ENCODE data around the gene PHF19.

PHF19 gene

DNA sequence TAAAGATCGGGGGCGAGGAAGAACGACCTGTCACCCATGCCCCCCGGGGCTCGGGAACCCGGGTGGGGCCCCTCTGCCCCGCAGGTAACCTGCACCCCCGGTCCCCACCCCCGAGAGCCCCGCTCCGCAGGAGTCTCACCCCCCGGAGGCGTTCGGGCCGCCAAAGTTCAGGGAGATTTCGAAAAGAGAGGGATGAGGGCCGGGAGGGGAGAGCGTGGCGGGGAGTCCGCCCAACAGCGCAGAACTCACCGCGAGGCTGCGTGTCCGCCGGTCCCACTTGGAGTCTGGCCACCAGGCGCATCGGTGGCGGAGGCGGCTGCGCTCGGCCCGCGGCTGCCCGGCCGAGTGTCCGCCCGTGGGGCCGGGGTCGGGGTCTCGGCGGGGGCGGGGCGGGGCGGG is at the start of gene PHF19:
Gene PHF19 (minus strand): TSS at position 347 of the 399 bp plus-strand sequence. CDS start 2,447 bp downstream, outside the sequence.
- CTCF ChIA-PET = interaction anchor here (1.2 kb wide), 1 partner anchor 7 kb away, joined by 3 read pairs; no protein-coding TSS in a partner anchor

GRCh38 chr9:120926397-120926928 is 49.5 kb upstream of the PHF19 start, which contains the start of gene TRAF1:
TRAF1 (minus strand) TSS chr9:120926796; CDS start chr9:120926075, 721 bp downstream.
- TF ChIP-seq, protein P1, sequence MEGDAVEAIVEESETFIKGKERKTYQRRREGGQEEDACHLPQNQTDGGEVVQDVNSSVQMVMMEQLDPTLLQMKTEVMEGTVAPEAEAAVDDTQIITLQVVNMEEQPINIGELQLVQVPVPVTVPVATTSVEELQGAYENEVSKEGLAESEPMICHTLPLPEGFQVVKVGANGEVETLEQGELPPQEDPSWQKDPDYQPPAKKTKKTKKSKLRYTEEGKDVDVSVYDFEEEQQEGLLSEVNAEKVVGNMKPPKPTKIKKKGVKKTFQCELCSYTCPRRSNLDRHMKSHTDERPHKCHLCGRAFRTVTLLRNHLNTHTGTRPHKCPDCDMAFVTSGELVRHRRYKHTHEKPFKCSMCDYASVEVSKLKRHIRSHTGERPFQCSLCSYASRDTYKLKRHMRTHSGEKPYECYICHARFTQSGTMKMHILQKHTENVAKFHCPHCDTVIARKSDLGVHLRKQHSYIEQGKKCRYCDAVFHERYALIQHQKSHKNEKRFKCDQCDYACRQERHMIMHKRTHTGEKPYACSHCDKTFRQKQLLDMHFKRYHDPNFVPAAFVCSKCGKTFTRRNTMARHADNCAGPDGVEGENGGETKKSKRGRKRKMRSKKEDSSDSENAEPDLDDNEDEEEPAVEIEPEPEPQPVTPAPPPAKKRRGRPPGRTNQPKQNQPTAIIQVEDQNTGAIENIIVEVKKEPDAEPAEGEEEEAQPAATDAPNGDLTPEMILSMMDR (IDR thresholded peaks at IDR 0.05; ENCODE audit: insufficient read depth, low read length, missing control alignments) = no peak
- ChIA-PET POLR2A (no interaction called here), CTCF (interaction anchor here (1.5 to 3.2 kb wide), 4 partner anchors 10 to 57 kb away, joined by 5 to 9 read pairs (median 6); no protein-coding TSS in a partner anchor)
- H3K4me3 ChIP-seq (ENCODE audit: low read depth, low read length) = no peak within 1 kb of the TSS
- no peak for DNase-seq (ENCODE audit: low read depth, low spot score)

More for the DNA sequence above, at the start of gene PHF19:
- TF ChIP-seq, protein P1 (IDR thresholded peaks at IDR 0.05; ENCODE audit: insufficient read depth, low read length, missing control alignments) = no peak
- DNase-seq (ENCODE audit: low read depth, low spot score) = no peak
- peak within 1 kb of the TSS; percentile 67 for H3K4me3 ChIP-seq (ENCODE audit: low read depth, low read length)
- POLR2A ChIA-PET = interaction anchor here (0.5 to 0.6 kb wide), 2 partner anchors 43 to 85 kb away, joined by 3 read pairs; no protein-coding TSS in a partner anchor

DNA sequence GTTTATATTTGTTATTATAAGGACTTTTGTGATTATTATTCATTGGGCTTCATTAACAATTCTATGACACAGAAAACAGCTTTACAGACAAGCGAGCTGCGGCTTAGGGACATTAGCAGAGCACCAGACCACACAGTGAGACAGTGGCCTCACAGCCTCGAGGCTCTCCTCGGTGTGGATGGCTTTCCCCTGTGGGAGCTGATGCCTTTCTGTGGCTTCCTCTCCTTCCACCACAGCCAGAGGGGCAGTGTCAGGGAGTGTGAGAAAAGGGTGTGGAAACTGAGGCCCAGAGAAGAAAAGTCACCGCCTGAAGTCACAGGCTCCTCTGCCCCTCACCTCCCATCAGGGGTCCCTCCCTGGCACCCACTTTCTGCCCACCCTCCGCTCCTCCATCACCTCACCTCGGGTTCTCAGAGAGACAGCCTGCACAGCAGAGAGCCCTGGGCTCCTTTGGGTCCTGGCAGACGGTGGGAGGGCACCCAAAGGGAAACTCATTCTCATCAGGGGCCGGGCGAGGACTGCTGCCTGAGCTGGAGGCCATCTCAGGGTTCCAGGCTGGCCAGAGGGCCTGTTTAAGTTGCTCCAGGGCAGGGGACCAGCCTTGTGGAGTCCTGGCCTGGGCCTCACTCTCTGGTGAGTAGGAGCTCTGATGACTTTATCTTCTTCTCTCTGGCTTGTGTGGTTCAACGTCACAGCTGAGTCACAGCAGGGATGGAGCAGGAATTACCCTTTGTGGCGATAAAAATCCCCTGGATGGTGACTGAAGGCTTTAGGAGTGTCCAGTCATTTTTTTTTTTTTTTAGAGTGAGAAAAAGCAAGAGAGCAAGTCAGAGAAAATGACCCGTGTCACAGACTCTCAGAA is 48.8 kb upstream of the PHF19 start:
- no peak overlapping the region for H3K4me3 ChIP-seq (ENCODE audit: low read depth, low read length)
- DNase-seq (ENCODE audit: low read depth, low spot score) = peak; percentile 67
- POLR2A ChIA-PET = no interaction called here
- CTCF ChIA-PET = interaction anchor here (1.7 to 3.2 kb wide), 3 partner anchors 9 to 57 kb away, joined by 8 to 9 read pairs (median 9); no protein-coding TSS in a partner anchor
- TF ChIP-seq, protein P1 (IDR thresholded peaks at IDR 0.05; ENCODE audit: insufficient read depth, low read length, missing control alignments) = no peak

- ChIA-PET POLR2A (no interaction called here), CTCF (interaction anchor here (1.7 to 3.2 kb wide), 3 partner anchors 8 to 56 kb away, joined by 8 to 9 read pairs (median 9); no protein-coding TSS in a partner anchor)
- H3K4me3 ChIP-seq (ENCODE audit: low read depth, low read length) = no peak overlapping the region
- TF ChIP-seq, protein P1 (IDR thresholded peaks at IDR 0.05; ENCODE audit: insufficient read depth, low read length, missing control alignments) = no peak
- DNase-seq (ENCODE audit: low read depth, low spot score) = no peak
Measured at GRCh38 chr9:120924698-120925534, 47.9 kb upstream of the PHF19 start.

- TF ChIP-seq, protein P1 (IDR thresholded peaks at IDR 0.05; ENCODE audit: insufficient read depth, low read length, missing control alignments) = no peak
- no peak overlapping the region for H3K4me3 ChIP-seq (ENCODE audit: low read depth, low read length)
- ChIA-PET POLR2A (no interaction called here), CTCF (interaction anchor here (0.5 to 2.7 kb wide), 3 partner anchors 13 to 526 kb away, joined by 5 to 10 read pairs (median 8); no protein-coding TSS in a partner anchor)
- no peak for DNase-seq (ENCODE audit: low read depth, low spot score)
Measured at GRCh38 chr9:120923620-120924328, 46.8 kb upstream of the PHF19 start.

All from AG04449 (cell line).